Mucosa of stomach (tissue), 1 donor: Measurements from ENCODE around the gene TMEM270.
A peak's percentile ranks its signal among the peaks of the same experiment; 100 is the strongest.

Experiments
- H3K27me3 ChIP-seq: one replicate; pipeline ENCODE4 v1.7.0; 2013; ENCODE audit warnings: mild to moderate bottlenecking, low read length; ENCODE audit not compliant: control insufficient read depth, insufficient read depth
- H3K36me3 ChIP-seq: one replicate; pipeline ENCODE4 v1.7.0; 2013; ENCODE audit warnings: low read length; ENCODE audit not compliant: control insufficient read depth, insufficient read depth
- H3K4me1 ChIP-seq: one replicate; pipeline ENCODE4 v1.7.0; 2013; ENCODE audit warnings: mild to moderate bottlenecking, low read length; ENCODE audit not compliant: control insufficient read depth, insufficient read depth
- H3K4me3 ChIP-seq: one replicate; pipeline ENCODE4 v1.7.0; 2013; ENCODE audit warnings: low read length
- H3K9ac ChIP-seq: one replicate; pipeline ENCODE4 v1.7.0; 2013; ENCODE audit warnings: mild to moderate bottlenecking, low read length, moderate library complexity
- H3K9me3 ChIP-seq: one replicate; pipeline ENCODE4 v1.7.0; 2013; ENCODE audit warnings: mild to moderate bottlenecking, low read length, moderate library complexity; ENCODE audit not compliant: control insufficient read depth
- donor health status: Pancreatic carcinoma.

Gene TMEM270

DNA sequence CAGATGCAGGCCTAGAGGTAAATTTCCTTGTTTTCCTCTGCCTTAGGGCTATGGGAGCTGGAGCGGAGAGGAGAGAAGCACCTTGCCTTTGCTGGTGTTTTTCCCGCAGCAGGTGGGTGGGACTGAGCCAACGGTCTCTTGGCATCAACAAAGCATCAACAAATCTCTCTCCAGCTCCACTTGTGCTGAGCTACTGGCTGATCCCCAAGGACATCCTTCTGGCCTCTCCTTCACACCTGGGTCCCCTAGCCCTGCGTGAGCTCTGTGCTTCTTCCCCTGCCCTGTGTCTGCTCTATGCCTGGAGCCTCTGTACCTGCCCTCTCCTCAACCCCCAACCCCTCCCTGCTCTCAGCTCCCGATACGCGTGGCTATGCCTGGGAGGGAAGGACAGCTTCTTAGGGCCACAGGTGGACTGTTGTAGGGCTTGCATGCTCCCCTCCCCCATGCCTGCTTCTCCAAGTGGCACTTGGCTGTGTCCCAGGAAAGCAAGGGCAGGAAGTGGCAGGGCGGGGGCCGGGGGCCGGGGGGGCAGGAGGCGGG is 33.3 kb upstream of the TMEM270 start:
- Histone ChIP-seq H3K4me1 (peaks cover 54% of the 10 kb centered on the region), H3K36me3 (no peaks in the 10 kb centered on the region), H3K9me3 (no peaks in the 10 kb centered on the region), H3K4me3 (no peak overlapping the region), H3K27me3 (peaks cover 41% of the 10 kb centered on the region), H3K9ac (peak overlapping the region; percentile 61)

DNA sequence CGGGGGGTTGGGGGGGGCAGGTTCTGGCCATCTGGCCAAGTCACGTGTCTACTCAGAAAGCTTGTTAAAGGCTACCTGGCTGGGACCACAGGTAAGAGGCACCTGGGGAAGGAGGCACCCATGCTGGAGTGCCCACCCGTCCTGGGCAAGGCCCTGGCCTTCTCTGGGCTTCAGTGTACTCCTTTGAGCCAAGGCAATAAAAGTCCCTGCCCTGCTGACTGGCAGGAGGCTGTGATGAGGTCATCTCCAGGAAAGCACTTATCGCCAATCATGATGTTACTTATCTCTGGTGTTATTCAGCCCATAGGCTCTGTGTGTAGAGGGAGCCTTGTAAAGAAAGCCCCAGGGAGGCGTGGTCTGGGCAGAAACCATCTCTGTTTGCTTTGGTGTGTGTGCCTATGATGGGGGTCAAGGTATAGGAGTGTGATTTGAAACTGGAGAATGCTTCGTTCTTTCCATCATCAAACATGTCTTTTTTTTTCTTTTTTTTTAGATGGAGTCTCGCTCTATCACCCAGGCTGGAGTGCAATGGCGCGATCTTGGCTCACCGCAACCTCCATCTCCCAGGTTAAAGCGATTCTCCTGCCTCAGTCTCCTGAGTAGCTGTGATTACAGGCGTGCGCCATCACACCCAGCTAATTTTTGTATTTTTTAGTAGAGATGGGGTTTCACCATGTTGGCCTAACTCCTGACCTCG is 32.7 kb upstream of the TMEM270 start:
- H3K9me3 ChIP-seq = no peaks in the 10 kb centered on the region
- peaks cover 54% of the 10 kb centered on the region for H3K4me1 ChIP-seq
- no peak overlapping the region for H3K9ac ChIP-seq
- no peaks in the 10 kb centered on the region for H3K36me3 ChIP-seq
- no peak overlapping the region for H3K4me3 ChIP-seq
- peaks cover 35% of the 10 kb centered on the region for H3K27me3 ChIP-seq

DNA sequence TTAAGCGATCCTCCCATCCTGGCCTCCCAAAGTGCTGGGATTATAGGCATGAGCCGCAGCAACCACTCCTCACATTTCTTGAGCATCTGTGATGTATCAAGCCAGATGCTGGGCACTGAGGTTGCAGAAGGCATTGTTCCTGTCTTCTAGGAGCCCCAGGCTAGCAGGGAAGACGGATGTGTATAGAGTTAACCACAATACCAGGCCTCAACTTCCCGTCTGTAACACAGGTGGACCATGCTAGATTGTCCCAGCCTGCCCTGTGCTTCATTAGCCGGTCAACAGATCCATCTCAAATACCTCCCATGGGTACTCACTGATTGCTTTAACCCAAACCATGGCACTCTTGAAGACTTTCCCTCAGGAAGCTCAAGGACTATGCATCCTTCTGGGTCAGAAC is 32.0 kb upstream of the TMEM270 start:
- Histone ChIP-seq H3K9me3 (no peaks in the 10 kb centered on the region), H3K9ac (no peak overlapping the region), H3K4me3 (no peak overlapping the region), H3K36me3 (no peaks in the 10 kb centered on the region), H3K4me1 (peaks cover 55% of the 10 kb centered on the region), H3K27me3 (peaks cover 32% of the 10 kb centered on the region)

DNA sequence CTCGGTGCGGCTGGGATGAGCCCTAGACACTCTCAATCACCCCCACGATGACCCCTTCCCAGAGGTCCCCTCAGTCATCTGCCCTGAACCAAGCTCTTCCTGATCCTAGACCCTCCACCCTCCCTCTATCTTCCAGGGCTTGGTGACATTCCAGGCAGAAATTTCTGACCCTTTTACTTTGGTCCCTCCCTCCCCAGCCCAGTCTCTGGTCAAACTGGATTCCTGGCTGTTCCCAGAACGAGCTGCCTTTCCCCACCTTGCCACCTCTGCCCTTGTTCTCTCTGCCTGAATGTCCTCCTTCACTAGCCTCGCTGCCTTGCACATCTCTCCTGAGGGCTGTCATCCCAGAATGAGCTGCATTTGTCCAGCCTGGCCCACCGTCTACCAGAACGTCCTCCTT is 31.5 kb upstream of the TMEM270 start:
- H3K4me1 ChIP-seq = peaks cover 55% of the 10 kb centered on the region

DNA sequence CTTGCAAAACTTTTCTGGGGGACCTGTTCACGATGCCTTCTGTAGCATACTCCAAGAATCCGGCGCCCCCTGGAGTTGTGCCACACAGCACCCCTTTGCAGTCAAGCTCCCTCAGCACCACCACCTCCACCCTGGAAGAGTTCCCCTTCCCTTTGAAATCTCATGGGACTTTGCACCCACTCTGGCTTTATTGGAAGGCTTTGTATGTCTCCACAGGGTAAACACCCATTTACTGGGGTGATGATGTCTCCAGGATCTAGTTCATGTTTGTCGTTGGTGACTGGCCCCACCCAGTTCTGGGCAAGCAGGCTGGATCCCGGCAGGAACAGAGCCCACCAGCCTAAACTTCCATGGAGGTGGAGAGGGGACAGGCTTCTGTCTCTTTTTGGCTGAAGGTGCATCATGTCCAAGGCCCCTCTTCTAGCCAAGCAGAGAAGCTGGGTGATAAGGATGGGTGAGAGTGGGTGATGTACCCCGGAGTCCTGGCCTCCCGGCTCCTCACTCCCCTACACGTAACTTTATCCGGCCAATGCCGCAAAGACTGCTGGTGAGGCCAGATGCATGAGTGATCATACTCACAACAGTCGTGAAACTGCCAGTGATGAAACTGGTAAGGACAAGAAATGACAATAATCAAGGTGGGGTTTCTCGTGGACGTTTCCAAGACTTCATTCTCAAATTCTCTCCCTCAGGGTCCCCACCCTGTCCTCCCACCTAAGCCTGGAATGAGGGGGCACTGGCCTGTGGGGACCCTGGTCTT is 30.9 kb upstream of the TMEM270 start:
- peak overlapping the region; percentile 73 for H3K9ac ChIP-seq
- peak overlapping the region; percentile 45 for H3K4me3 ChIP-seq
- peaks cover 28% of the 10 kb centered on the region for H3K27me3 ChIP-seq

More for the DNA sequence above, 31.5 kb upstream of the TMEM270 start:
- peaks cover 28% of the 10 kb centered on the region for H3K27me3 ChIP-seq
- H3K4me3 ChIP-seq = no peak overlapping the region
- no peak overlapping the region for H3K9ac ChIP-seq
- H3K9me3 ChIP-seq = no peaks in the 10 kb centered on the region
- H3K36me3 ChIP-seq = no peaks in the 10 kb centered on the region

DNA sequence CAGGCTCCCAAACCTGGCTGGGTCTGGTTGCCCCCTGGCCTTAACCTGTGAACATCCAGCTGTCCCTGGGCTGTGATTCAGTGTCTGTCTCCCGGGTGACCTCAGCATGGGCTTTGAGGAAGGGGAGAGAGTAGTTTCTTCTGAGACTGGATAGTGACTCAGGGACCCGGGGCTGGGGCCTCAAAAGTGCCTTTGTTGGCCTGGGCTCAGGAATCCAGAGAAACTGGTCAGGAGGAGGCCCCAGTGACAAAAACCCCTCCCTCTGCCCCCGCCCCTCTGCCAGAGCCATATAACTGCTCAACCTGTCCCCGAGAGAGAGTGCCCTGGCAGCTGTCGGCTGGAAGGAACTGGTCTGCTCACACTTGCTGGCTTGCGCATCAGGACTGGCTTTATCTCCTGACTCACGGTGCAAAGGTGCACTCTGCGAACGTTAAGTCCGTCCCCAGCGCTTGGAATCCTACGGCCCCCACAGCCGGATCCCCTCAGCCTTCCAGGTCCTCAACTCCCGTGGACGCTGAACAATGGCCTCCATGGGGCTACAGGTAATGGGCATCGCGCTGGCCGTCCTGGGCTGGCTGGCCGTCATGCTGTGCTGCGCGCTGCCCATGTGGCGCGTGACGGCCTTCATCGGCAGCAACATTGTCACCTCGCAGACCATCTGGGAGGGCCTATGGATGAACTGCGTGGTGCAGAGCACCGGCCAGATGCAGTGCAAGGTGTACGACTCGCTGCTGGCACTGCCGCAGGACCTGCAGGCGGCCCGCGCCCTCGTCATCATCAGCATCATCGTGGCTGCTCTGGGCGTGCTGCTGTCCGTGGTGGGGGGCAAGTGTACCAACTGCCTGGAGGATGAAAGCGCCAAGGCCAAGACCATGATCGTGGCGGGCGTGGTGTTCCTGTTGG is 30.0 kb upstream of the TMEM270 start, which contains the start of gene CLDN4:
Gene CLDN4 (plus strand): TSS at position 316 of the 903 bp plus-strand sequence. CDS start 206 bp downstream, at position 522.
- H3K27me3 ChIP-seq = peaks cover 28% of the 10 kb centered on the region
- no peaks in the 10 kb centered on the region for H3K36me3 ChIP-seq
- H3K9ac ChIP-seq = peak within 1 kb of the TSS; percentile 73
- H3K4me3 ChIP-seq = peak within 1 kb of the TSS; percentile 45
- no peaks in the 10 kb centered on the region for H3K9me3 ChIP-seq
- H3K4me1 ChIP-seq = peaks cover 55% of the 10 kb centered on the region

More for the DNA sequence above, 30.9 kb upstream of the TMEM270 start:
- no peaks in the 10 kb centered on the region for H3K9me3 ChIP-seq
- H3K36me3 ChIP-seq = no peaks in the 10 kb centered on the region
- H3K4me1 ChIP-seq = peaks cover 55% of the 10 kb centered on the region

DNA sequence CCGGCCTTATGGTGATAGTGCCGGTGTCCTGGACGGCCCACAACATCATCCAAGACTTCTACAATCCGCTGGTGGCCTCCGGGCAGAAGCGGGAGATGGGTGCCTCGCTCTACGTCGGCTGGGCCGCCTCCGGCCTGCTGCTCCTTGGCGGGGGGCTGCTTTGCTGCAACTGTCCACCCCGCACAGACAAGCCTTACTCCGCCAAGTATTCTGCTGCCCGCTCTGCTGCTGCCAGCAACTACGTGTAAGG is 29.4 kb upstream of the TMEM270 start:
- no peaks in the 10 kb centered on the region for H3K9me3 ChIP-seq
- H3K27me3 ChIP-seq = peaks cover 28% of the 10 kb centered on the region
- H3K4me1 ChIP-seq = peaks cover 55% of the 10 kb centered on the region
- peak overlapping the region; percentile 73 for H3K9ac ChIP-seq
- H3K36me3 ChIP-seq = no peaks in the 10 kb centered on the region
- peak overlapping the region; percentile 45 for H3K4me3 ChIP-seq

DNA sequence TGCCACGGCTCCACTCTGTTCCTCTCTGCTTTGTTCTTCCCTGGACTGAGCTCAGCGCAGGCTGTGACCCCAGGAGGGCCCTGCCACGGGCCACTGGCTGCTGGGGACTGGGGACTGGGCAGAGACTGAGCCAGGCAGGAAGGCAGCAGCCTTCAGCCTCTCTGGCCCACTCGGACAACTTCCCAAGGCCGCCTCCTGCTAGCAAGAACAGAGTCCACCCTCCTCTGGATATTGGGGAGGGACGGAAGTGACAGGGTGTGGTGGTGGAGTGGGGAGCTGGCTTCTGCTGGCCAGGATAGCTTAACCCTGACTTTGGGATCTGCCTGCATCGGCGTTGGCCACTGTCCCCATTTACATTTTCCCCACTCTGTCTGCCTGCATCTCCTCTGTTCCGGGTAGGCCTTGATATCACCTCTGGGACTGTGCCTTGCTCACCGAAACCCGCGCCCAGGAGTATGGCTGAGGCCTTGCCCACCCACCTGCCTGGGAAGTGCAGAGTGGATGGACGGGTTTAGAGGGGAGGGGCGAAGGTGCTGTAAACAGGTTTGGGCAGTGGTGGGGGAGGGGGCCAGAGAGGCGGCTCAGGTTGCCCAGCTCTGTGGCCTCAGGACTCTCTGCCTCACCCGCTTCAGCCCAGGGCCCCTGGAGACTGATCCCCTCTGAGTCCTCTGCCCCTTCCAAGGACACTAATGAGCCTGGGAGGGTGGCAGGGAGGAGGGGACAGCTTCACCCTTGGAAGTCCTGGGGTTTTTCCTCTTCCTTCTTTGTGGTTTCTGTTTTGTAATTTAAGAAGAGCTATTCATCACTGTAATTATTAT is 28.9 kb upstream of the TMEM270 start:
- Histone ChIP-seq H3K9me3 (no peaks in the 10 kb centered on the region), H3K4me1 (peaks cover 55% of the 10 kb centered on the region), H3K9ac (peak overlapping the region; percentile 73), H3K4me3 (peak overlapping the region; percentile 45), H3K27me3 (peaks cover 28% of the 10 kb centered on the region), H3K36me3 (no peaks in the 10 kb centered on the region)

DNA sequence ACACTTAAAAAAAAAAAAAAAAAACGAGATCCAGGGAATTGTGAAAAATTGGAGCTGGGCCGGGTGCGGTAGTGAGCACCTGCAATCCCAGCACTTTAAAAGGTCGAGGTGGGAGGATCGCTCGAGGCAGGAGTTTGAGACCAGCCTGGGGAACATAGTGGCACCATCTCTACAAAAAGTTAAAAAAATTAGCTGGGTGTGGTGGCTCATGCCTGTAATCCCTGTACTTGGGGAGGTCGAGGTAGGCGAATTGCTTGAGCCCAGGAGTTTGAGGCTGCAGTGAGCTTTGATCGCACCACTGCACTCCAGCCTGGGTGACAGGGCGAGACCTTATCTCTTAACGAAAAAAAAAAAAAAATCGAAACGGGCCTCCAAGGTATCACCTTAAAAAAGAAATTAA is 28.2 kb upstream of the TMEM270 start:
- peaks cover 48% of the 10 kb centered on the region for H3K4me1 ChIP-seq
- H3K4me3 ChIP-seq = no peak overlapping the region
- H3K9me3 ChIP-seq = no peaks in the 10 kb centered on the region
- H3K36me3 ChIP-seq = no peaks in the 10 kb centered on the region
- peaks cover 28% of the 10 kb centered on the region for H3K27me3 ChIP-seq
- H3K9ac ChIP-seq = peak overlapping the region; percentile 39

DNA sequence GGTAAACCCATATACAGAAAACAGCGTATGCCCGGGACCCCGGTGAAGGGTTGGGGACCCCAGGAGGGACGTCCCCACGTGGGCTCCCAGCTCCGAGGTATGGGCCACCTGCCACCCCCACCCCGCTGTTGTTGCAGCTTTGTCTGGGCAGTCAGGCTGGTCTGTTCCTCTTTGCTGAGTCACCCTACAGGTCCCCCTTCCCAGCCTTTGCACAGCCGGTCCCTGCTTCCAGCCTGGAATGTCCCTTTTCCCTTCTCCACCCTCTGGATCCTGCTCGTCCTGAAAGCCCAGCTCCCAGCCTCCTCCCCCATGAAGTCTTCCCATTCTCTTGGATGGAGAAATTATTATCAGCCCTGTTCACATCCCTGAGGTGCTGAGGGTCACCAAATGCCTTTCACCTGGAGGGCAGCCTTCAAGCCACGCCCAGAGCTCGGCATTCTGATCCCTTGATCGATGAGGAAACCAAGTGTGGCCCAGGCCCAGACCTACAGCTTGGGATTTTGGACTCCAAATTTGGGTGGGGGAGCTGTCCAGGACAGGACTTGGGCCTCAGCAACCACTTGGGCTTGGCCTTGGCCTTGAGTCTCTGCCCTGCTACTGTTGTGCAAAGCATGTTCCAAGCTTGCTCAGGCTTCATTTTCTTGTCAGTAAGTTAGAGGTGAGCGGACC is 27.6 kb upstream of the TMEM270 start:
- no peak overlapping the region for H3K4me3 ChIP-seq
- peaks cover 28% of the 10 kb centered on the region for H3K27me3 ChIP-seq
- H3K9ac ChIP-seq = peak overlapping the region; percentile 39
- H3K4me1 ChIP-seq = peaks cover 44% of the 10 kb centered on the region
- H3K36me3 ChIP-seq = no peaks in the 10 kb centered on the region
- no peaks in the 10 kb centered on the region for H3K9me3 ChIP-seq
